Measurements from ENCODE around the gene MAPKAPK2. TPM values are rescaled to one million over a fixed set of nuclear protein-coding genes. Genes with fewer than 3 reads are reported as not detected.
A peak's percentile ranks its signal among the peaks of the same experiment; 100 is the strongest.

The MAPKAPK2 gene
- total and polyA plus RNA-seq, 2 donors (not counting 1 experiment from before 2014, with no cell fraction given) = 60.3 to 85.8 TPM

DNA sequence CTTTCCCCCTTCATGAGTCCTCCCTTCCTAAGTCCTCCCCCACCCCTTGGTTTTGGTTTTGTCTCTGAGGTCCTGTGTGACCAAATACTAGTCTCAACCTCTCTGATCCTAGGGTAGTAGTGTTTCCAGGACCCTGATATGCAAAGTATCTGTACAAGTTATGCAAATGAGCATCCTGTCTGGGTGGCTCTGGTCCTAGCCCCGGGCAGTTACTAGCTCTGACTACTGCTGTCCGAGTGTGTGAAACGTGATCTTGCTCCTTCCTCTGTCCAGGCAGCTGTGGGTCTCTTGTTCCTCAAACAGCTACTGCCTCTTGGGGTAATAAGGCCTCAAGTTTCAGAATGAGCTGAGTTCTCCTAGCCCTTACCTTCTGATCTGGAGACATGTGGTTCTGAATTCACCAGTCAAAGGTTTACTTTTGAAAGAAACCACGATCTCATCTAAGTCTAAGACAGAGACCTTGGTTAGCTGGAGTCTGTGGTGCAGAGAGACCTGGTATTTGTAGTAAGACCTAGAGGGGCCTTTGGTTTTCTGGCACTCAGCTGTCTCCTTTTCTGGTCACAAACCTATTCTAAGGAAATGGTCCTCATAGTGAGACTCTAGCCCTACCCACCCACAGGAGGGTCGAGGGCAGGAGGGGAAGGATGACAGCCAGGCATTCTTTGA is 54.8 kb downstream of the MAPKAPK2 start:
- Mint-ChIP-seq H3K9me3 (ENCODE audit: insufficient read depth) (no peaks in the 10 kb centered on the region), H3K4me1 (peaks cover 78% of the 10 kb centered on the region), H3K4me3 (peak overlapping the region; percentile 26), H3K27ac (peak overlapping the region; percentile 70), H3K27me3 (no peaks in the 10 kb centered on the region)
- WGBS (ENCODE audit: insufficient coverage) = 0% methylated on average over 3 of the region's 5 CpGs
- H3K27me3 ChIP-seq (replicated peaks in 1 of 4; ENCODE audit: control extremely low read depth in 1 of 4, control insufficient read depth in 3 of 4, insufficient read depth in 4 of 4, low read length in 3 of 4) = no peaks in the 10 kb centered on the region
- no peaks in the 10 kb centered on the region for H3K79me2 ChIP-seq (ENCODE audit: control insufficient read depth, insufficient read depth, low read length)
- peak overlapping the region; percentile 5 to 12 for H3K27ac ChIP-seq (ENCODE audit: low read length in 2 of 2)
- DNase-seq = peak; percentile 64
- H4K20me1 ChIP-seq (ENCODE audit: control insufficient read depth, insufficient read depth, low read length, poor library complexity, severe bottlenecking) = peaks cover 4% of the 10 kb centered on the region
- H3K4me2 ChIP-seq (replicated peaks; ENCODE audit: low read depth, low read length, poor library complexity, severe bottlenecking) = peak overlapping the region; percentile 39
- ChIA-PET CTCF (interaction anchor here (0.5 to 3.4 kb wide), 16 partner anchors 13 to 242 kb away, joined by 3 to 41 read pairs (median 4); partner anchors contain the start of genes IL10 and IL19), POLR2A (interaction anchor here (1.5 kb wide), 1 partner anchor 169 kb away, joined by 3 read pairs; no protein-coding TSS in a partner anchor)
- H3K9me3 ChIP-seq (ENCODE audit: control extremely low read depth in 1 of 3, control insufficient read depth in 2 of 3, insufficient read depth in 1 of 3, low read length in 2 of 3) = no peaks in the 10 kb centered on the region
- H2AFZ ChIP-seq (ENCODE audit: insufficient read depth, low read depth, low read length, poor library complexity, severe bottlenecking) = no peak overlapping the region
- peak; percentile 51 for ATAC-seq (ENCODE audit: low read depth)
- TF ChIP-seq, protein P1, sequence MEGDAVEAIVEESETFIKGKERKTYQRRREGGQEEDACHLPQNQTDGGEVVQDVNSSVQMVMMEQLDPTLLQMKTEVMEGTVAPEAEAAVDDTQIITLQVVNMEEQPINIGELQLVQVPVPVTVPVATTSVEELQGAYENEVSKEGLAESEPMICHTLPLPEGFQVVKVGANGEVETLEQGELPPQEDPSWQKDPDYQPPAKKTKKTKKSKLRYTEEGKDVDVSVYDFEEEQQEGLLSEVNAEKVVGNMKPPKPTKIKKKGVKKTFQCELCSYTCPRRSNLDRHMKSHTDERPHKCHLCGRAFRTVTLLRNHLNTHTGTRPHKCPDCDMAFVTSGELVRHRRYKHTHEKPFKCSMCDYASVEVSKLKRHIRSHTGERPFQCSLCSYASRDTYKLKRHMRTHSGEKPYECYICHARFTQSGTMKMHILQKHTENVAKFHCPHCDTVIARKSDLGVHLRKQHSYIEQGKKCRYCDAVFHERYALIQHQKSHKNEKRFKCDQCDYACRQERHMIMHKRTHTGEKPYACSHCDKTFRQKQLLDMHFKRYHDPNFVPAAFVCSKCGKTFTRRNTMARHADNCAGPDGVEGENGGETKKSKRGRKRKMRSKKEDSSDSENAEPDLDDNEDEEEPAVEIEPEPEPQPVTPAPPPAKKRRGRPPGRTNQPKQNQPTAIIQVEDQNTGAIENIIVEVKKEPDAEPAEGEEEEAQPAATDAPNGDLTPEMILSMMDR (IDR thresholded peaks at IDR 0.05) = no peak
- no peak for TF ChIP-seq EZH2 (IDR thresholded peaks at IDR 0.05; ENCODE audit: borderline replicate concordance, insufficient read depth, low read depth, low read length, poor library complexity, severe bottlenecking)
- no peak overlapping the region for H3K9ac ChIP-seq (ENCODE audit: low read length)
- intact Hi-C loops (cut with micrococcal nuclease) = loop anchor here (1.0 kb wide), 1 partner anchor 64 kb away; no protein-coding TSS in a partner anchor
- peaks cover 34 to 60% of the 10 kb centered on the region in 2 donors for H3K4me1 ChIP-seq (ENCODE audit: control insufficient read depth in 2 of 2, insufficient read depth in 2 of 2, low read length in 2 of 2)
- peaks cover 0 to 10% of the 10 kb centered on the region in 2 experiments for H3K36me3 ChIP-seq (replicated peaks in 1 of 2; ENCODE audit: control extremely low read depth in 1 of 2, control insufficient read depth in 1 of 2, extremely low read depth in 1 of 2, insufficient read depth in 2 of 2, low read length in 1 of 2)
- no peak overlapping the region for H3K4me3 ChIP-seq (ENCODE audit: control extremely low read depth in 1 of 5, extremely low read depth in 1 of 5, insufficient read depth in 1 of 5, low read depth in 2 of 5, low read length in 4 of 5)

DNA sequence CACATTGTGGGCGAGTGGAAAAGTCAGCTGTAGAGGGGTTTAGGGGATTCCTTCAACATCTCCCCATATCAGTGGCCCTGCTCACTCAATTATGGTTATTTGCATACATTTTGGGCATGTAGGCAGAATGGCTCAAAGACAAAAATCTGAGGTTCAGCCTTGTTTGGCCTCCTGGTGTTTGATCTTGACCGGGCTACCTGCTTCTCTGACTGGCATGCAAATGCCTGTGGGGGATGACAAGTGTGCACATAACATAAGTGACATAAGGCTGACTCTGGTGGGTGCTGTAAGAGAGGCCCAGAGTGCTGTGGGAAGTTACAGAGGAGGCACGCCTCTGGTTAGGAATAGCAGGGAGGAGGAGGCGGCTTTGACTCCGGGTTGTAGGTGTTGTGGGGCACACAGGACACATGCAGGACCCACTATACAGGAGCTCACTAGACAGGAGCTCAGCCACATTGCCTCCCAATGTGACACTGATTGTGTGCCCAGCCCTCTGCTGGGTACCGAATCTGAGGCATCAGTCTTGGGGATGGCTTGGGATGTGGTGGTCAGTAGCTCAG is 56.5 kb downstream of the MAPKAPK2 start:
- H3K79me2 ChIP-seq (ENCODE audit: control insufficient read depth, insufficient read depth, low read length) = no peaks in the 10 kb centered on the region
- H3K4me1 Mint-ChIP-seq = peaks cover 72% of the 10 kb centered on the region
- POLR2A ChIA-PET = interaction anchor here (0.8 to 1.5 kb wide), 2 partner anchors 63 to 167 kb away, joined by 3 read pairs; no protein-coding TSS in a partner anchor
- H4K20me1 ChIP-seq (ENCODE audit: control insufficient read depth, insufficient read depth, low read length, poor library complexity, severe bottlenecking) = no peaks in the 10 kb centered on the region
- CTCF ChIA-PET = interaction anchor here (1.1 to 3.4 kb wide), 9 partner anchors 28 to 241 kb away, joined by 3 to 41 read pairs (median 4); no protein-coding TSS in a partner anchor
- WGBS (ENCODE audit: insufficient coverage) = 91% methylated on average over 5 of the region's 6 CpGs
- no peak overlapping the region for H3K9ac ChIP-seq (ENCODE audit: low read length)
- intact Hi-C loops (cut with micrococcal nuclease) = no loop called here
- H3K9me3 Mint-ChIP-seq (ENCODE audit: insufficient read depth) = no peaks in the 10 kb centered on the region
- H3K27ac ChIP-seq (ENCODE audit: low read length in 2 of 2) = no peak overlapping the region
- H3K4me3 Mint-ChIP-seq = peak overlapping the region; percentile 18
- H3K4me2 ChIP-seq (replicated peaks; ENCODE audit: low read depth, low read length, poor library complexity, severe bottlenecking) = no peak overlapping the region
- H3K4me1 ChIP-seq (ENCODE audit: control insufficient read depth in 2 of 2, insufficient read depth in 2 of 2, low read length in 2 of 2) = peaks cover 29 to 49% of the 10 kb centered on the region in 2 donors
- no peak for DNase-seq
- peaks cover 0 to 3% of the 10 kb centered on the region in 2 experiments for H3K36me3 ChIP-seq (replicated peaks in 1 of 2; ENCODE audit: control extremely low read depth in 1 of 2, control insufficient read depth in 1 of 2, extremely low read depth in 1 of 2, insufficient read depth in 2 of 2, low read length in 1 of 2)
- ATAC-seq (ENCODE audit: low read depth) = no peak
- peak overlapping the region; percentile 84 for H3K27ac Mint-ChIP-seq
- no peaks in the 10 kb centered on the region for H3K9me3 ChIP-seq (ENCODE audit: control extremely low read depth in 1 of 3, control insufficient read depth in 2 of 3, insufficient read depth in 1 of 3, low read length in 2 of 3)
- TF ChIP-seq, protein P1 (IDR thresholded peaks at IDR 0.05) = no peak
- no peak for TF ChIP-seq EZH2 (IDR thresholded peaks at IDR 0.05; ENCODE audit: borderline replicate concordance, insufficient read depth, low read depth, low read length, poor library complexity, severe bottlenecking)
- H3K27me3 ChIP-seq (replicated peaks in 1 of 4; ENCODE audit: control extremely low read depth in 1 of 4, control insufficient read depth in 3 of 4, insufficient read depth in 4 of 4, low read length in 3 of 4) = no peaks in the 10 kb centered on the region
- no peak overlapping the region for H3K4me3 ChIP-seq (ENCODE audit: control extremely low read depth in 1 of 5, extremely low read depth in 1 of 5, insufficient read depth in 1 of 5, low read depth in 2 of 5, low read length in 4 of 5)
- H3K27me3 Mint-ChIP-seq = no peaks in the 10 kb centered on the region
- no peak overlapping the region for H2AFZ ChIP-seq (ENCODE audit: insufficient read depth, low read depth, low read length, poor library complexity, severe bottlenecking)
